OCI-LY7 (cell line): ENCODE data around the gene PRR5L. TPM values are rescaled to one million over a fixed set of nuclear protein-coding genes. Genes with fewer than 3 reads are reported as not detected.

Experiments used
- BruUV-seq: library from RNA; stranded (reverse); fragments of 400-500 nt; replicated peaks from 2 replicates; lab custom pipeline; 2021; lab: Mats Ljungman, UMichigan
- CTCF ChIA-PET: fragments of 300-600 bp; sonication (Branson Sonifier 250); formaldehyde crosslinking; loops from one replicate; lab custom pipeline; 2022; ENCODE audit warnings: antibody characterized with exemption; ENCODE audit not compliant: unreplicated experiment; lab: Charles Lee
- POLR2A ChIA-PET: fragments of 300-600 bp; sonication (Branson Sonifier 250); formaldehyde crosslinking; loops from one replicate; lab custom pipeline; 2022; ENCODE audit warnings: antibody characterized with exemption; lab: Charles Lee
- DNase-seq: peaks from one replicate; pipeline ENCODE4 v3.0.0-alpha.2; 2015; ENCODE audit warnings: low spot score
- H2AFZ ChIP-seq: fragments of 200-600 bp; sonication (generic), shearing (Covaris generic); 2 replicates; pipeline ENCODE4 v1.6.1; 2014; ENCODE audit warnings: mild to moderate bottlenecking, antibody characterized with exemption, low read length, moderate library complexity
- H3K27ac ChIP-seq: fragments of 200-600 bp; sonication (generic); 2 replicates; pipeline ENCODE4 v1.5.1; 2014; ENCODE audit warnings: mixed run types, low read depth, mild to moderate bottlenecking, moderate library complexity, low read length, inconsistent platforms; ENCODE audit not compliant: poor library complexity, severe bottlenecking
- H3K36me3 ChIP-seq: fragments of 200-600 bp; sonication (generic); 2 replicates; pipeline ENCODE4 v1.6.1; 2014; ENCODE audit warnings: mild to moderate bottlenecking, antibody characterized with exemption, low read length, moderate library complexity, mixed read lengths; ENCODE audit not compliant: insufficient read depth
- H3K4me1 ChIP-seq: fragments of 200-600 bp; sonication (generic); 2 replicates; pipeline ENCODE4 v1.5.1; 2014; ENCODE audit warnings: mild to moderate bottlenecking, low read length; ENCODE audit not compliant: insufficient read depth, poor library complexity, severe bottlenecking
- H3K4me2 ChIP-seq: fragments of 200-600 bp; sonication (generic); 2 replicates; pipeline ENCODE4 v1.6.1; 2014; ENCODE audit warnings: mild to moderate bottlenecking, low read length
- H3K4me3 ChIP-seq: fragments of 200-600 bp; sonication (generic); 2 replicates; pipeline ENCODE4 v1.5.1; 2014; ENCODE audit warnings: mild to moderate bottlenecking, low read depth, low read length; ENCODE audit not compliant: poor library complexity, severe bottlenecking
- H3K79me2 ChIP-seq: fragments of 200-600 bp; sonication (generic); 2 replicates; pipeline ENCODE4 v1.6.1; 2016; ENCODE audit warnings: low read depth, mild to moderate bottlenecking, low read length, moderate library complexity, mixed read lengths; ENCODE audit not compliant: insufficient read depth
- H3K9me2 ChIP-seq: fragments of 200-600 bp; sonication (generic); 2 replicates; pipeline ENCODE4 v1.6.1; 2016; ENCODE audit warnings: mild to moderate bottlenecking, low read length, mixed read lengths; ENCODE audit not compliant: insufficient read depth
- H3K9me3 ChIP-seq: fragments of 200-600 bp; sonication (generic); 2 replicates; pipeline ENCODE4 v1.6.1; 2014; ENCODE audit warnings: mild to moderate bottlenecking, mixed run types, low read length, mixed read lengths
- H4K20me1 ChIP-seq: fragments of 200-600 bp; sonication (generic); 2 replicates; pipeline ENCODE4 v1.6.1; 2014; ENCODE audit warnings: mild to moderate bottlenecking, antibody characterized with exemption, low read length, moderate library complexity, mixed read lengths; ENCODE audit not compliant: insufficient read depth
- EZH2phosphoT487 ChIP-seq: fragments of 200-600 bp; sonication (generic); IDR thresholded peaks from 2 replicates; pipeline ENCODE4 v1.6.1; 2018; ENCODE audit warnings: low read depth, borderline replicate concordance, mild to moderate bottlenecking, mixed run types, antibody characterized with exemption, low read length, moderate library complexity, mixed read lengths
- intact Hi-C: fragments of 100-400 bp; cut with micrococcal nuclease; formaldehyde crosslinking; loops from one replicate; pipeline ENCODE4 v1.10.0; 2022; ENCODE audit not compliant: unreplicated experiment
- total RNA-seq, 2 experiments: library from RNA; depleted of rRNA in 1 of 2; stranded (reverse); fragments of >200 nt in 1 of 2; shearing (Covaris generic) in 1 of 2; gene quantifications; 2 replicates each; pipeline ENCODE4 v1.2.3, GENCODE V29; 2014 to 2022
- TF ChIP-seq, protein P1 (sequence below): fragments of 200-600 bp; sonication (generic); conservative IDR thresholded peaks from 2 replicates; pipeline ENCODE4 v1.5.1; 2014; ENCODE audit warnings: mild to moderate bottlenecking, antibody characterized with exemption, low read length, moderate library complexity, mixed read lengths

PRR5L gene
- total RNA-seq, 2 experiments from 2014 or later: not detected

DNA sequence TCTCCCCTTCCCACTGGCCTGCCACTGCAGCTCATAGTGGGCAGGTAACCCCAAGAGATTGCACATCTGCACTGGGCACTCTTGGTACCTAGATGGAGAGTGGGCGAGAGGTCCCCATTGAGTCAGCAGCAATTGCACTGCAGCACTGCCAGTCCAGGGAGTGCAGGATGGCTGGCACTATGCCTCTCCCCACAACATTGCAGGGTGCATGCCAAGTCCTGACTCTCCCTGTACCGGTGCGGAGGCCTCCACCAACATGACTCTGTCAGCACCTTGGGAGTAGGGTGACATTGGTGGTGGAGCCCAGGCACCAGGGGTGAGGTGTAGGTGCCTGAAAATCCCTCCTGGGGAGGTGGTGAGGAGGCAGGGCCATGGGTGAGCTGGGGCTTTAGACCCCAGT lies 131.8 kb downstream of the PRR5L start:
- Histone ChIP-seq H2AFZ (no peak overlapping the region), H3K4me3 (no peak overlapping the region), H3K36me3 (no peaks in the 10 kb centered on the region), H3K79me2 (no peaks in the 10 kb centered on the region), H3K4me2 (no peak overlapping the region), H4K20me1 (no peaks in the 10 kb centered on the region), H3K9me3 (no peaks in the 10 kb centered on the region), H3K27ac (no peak overlapping the region), H3K9me2 (no peaks in the 10 kb centered on the region), H3K4me1 (no peaks in the 10 kb centered on the region)
- CTCF ChIA-PET: no interaction called here
- BruUV-seq: no TSS peak
- intact Hi-C loops: no loop called here
- POLR2A ChIA-PET: no interaction called here
- DNase-seq: no peak
- no peak for TF ChIP-seq EZH2phosphoT487
- TF ChIP-seq, protein P1, sequence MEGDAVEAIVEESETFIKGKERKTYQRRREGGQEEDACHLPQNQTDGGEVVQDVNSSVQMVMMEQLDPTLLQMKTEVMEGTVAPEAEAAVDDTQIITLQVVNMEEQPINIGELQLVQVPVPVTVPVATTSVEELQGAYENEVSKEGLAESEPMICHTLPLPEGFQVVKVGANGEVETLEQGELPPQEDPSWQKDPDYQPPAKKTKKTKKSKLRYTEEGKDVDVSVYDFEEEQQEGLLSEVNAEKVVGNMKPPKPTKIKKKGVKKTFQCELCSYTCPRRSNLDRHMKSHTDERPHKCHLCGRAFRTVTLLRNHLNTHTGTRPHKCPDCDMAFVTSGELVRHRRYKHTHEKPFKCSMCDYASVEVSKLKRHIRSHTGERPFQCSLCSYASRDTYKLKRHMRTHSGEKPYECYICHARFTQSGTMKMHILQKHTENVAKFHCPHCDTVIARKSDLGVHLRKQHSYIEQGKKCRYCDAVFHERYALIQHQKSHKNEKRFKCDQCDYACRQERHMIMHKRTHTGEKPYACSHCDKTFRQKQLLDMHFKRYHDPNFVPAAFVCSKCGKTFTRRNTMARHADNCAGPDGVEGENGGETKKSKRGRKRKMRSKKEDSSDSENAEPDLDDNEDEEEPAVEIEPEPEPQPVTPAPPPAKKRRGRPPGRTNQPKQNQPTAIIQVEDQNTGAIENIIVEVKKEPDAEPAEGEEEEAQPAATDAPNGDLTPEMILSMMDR: no peak

DNA sequence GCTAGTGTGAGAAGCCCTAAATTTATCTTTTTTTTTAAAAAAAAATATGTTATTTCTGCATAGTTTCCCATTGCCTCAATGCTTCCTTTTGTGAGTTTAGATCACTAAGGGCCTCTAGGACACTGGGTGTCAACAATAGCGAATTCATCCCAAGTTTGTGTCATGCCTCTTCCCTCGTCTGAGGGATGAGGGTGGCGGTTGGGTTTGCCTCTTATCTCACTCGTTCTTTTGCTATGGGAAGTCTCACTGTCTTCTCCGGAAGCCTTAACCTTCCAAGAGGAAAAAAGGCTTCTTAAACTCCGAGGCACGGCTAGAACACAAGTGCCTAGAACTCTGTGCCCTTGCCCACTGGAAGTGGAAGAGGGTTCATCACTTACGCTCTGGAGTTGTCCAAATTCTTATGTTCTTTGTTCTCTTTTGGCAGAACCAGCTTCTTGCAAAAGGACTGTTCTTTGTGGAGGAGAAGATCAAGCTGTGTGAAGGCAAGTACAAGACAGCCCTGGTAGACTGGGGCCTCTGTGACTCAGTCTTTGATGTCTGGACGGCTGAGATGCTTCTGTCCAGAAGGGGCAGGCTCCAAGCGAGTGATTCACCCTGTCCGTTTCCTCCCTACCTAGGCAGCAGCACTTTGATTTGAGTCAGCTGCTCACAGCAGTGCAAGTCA lies 135.5 kb downstream of the PRR5L start:
- Histone ChIP-seq H3K4me2 (no peak overlapping the region), H3K4me1 (no peaks in the 10 kb centered on the region), H4K20me1 (no peaks in the 10 kb centered on the region), H3K9me3 (no peaks in the 10 kb centered on the region), H3K79me2 (no peaks in the 10 kb centered on the region), H3K36me3 (no peaks in the 10 kb centered on the region), H3K4me3 (no peak overlapping the region), H3K9me2 (no peaks in the 10 kb centered on the region), H2AFZ (no peak overlapping the region), H3K27ac (no peak overlapping the region)
- POLR2A ChIA-PET: interaction anchor here (0.5 to 1.2 kb wide), 3 partner anchors 35 to 101 kb away, joined by 3 to 5 read pairs (median 4); no protein-coding TSS in a partner anchor
- no TSS peak for BruUV-seq
- CTCF ChIA-PET: no interaction called here
- DNase-seq: no peak
- intact Hi-C loops: no loop called here
- TF ChIP-seq, protein P1: no peak
- no peak for TF ChIP-seq EZH2phosphoT487

DNA sequence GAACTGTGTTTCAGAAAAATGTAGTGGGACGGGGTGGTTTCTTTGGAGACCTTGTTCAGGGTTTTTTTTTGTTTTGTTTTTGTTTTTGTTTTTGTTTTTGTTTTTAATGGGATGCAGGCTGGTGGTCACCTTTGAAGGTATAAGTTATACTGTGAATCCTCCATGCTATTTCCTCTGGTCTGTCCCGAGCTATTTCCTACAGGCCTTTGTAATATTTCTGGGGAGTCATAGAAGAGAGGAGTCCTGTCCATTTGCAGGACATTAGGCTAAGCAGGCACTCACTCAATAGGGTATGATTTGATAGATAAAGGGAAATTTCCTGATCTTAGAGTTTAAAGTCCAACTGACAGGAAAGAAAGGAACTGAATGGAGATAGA lies 136.0 kb downstream of the PRR5L start:
- H3K9me2 ChIP-seq: no peaks in the 10 kb centered on the region
- no peak overlapping the region for H3K4me2 ChIP-seq
- no peaks in the 10 kb centered on the region for H4K20me1 ChIP-seq
- H3K79me2 ChIP-seq: no peaks in the 10 kb centered on the region
- H2AFZ ChIP-seq: no peak overlapping the region
- BruUV-seq: no TSS peak
- no peaks in the 10 kb centered on the region for H3K9me3 ChIP-seq
- H3K36me3 ChIP-seq: no peaks in the 10 kb centered on the region
- intact Hi-C loops: no loop called here
- H3K4me1 ChIP-seq: no peaks in the 10 kb centered on the region
- ChIA-PET CTCF (no interaction called here), POLR2A (interaction anchor here (0.5 to 1.2 kb wide), 2 partner anchors 34 to 36 kb away, joined by 4 to 5 read pairs; no protein-coding TSS in a partner anchor)
- DNase-seq: no peak
- no peak for TF ChIP-seq EZH2phosphoT487
- TF ChIP-seq, protein P1: no peak
- H3K27ac ChIP-seq: no peak overlapping the region
- no peak overlapping the region for H3K4me3 ChIP-seq
